HFF-Myc (cell line): ENCODE measurements around the gene DHX34.
"Not testable (repeated sequence)": the region's sequence is repeated elsewhere in the genome, so short reads cannot be mapped to it uniquely, and the experiment has no call there.

Experiments
- DNase-seq: peaks from one replicate; pipeline ENCODE4 v3.0.0-alpha.2; 2011; ENCODE audit warnings: low read depth; ENCODE audit errors: extremely low read depth
- H3K4me3 ChIP-seq: replicated peaks from 2 replicates; pipeline ENCODE4 v1.5.1; 2011; ENCODE audit warnings: low read depth, mild to moderate bottlenecking, control low read depth, low read length
- CTCF ChIP-seq: IDR thresholded peaks from 2 replicates; pipeline ENCODE4 v1.5.1; 2012; ENCODE audit warnings: mild to moderate bottlenecking, low read depth, low read length, control low read depth; ENCODE audit errors: missing control alignments

DHX34 gene

GRCh38 chr19:47381653-47382279 is 32.7 kb downstream of the DHX34 start:
- TF ChIP-seq CTCF = no peak
- no peak for DNase-seq
- no peak overlapping the region for H3K4me3 ChIP-seq

DNA sequence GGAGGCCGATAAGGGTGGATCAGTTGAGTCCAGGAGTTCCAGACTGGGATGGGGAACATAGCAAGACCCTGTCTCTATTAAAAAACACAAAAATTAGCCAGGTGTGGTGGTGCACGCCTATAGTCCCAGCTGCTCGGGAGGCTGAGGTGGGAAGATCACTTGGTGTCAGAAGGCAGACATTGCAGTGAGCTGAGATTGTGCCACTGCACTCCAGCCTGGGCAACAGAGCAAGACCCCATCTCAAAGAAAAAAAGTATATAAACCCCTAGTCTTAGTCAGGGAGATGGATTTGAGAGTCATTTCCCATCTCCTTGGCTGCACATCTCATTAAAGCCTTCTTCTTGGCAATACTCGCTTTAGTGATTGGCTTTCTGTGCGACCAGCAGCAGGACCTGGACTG is 34.8 kb downstream of the DHX34 start:
- H3K4me3 ChIP-seq, DNase-seq: not testable (repeated sequence)

GRCh38 chr19:47384533-47384932 is 35.4 kb downstream of the DHX34 start:
- H3K4me3 ChIP-seq, DNase-seq: not testable (repeated sequence)

DNA sequence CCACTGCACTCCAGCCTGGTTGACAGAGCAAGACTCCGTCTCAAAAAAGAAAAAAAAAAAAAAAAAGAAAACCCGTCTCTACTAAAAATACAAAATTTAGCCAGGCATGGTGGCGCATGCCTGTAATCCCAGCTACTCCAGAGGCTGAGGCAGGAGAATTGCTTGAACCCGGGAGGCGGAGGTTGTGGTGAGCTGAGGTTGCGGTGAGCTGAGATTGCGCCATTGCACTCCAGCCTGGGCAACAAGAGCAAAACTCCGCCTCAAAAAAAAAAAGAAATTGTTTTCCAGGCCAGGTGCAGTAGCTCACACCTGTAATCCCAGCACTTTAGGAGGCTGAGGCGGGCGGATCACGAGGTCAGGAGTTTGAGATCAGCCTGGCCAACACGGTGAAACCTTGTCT is 37.5 kb downstream of the DHX34 start:
- not testable (repeated sequence) for DNase-seq, H3K4me3 ChIP-seq

DNA sequence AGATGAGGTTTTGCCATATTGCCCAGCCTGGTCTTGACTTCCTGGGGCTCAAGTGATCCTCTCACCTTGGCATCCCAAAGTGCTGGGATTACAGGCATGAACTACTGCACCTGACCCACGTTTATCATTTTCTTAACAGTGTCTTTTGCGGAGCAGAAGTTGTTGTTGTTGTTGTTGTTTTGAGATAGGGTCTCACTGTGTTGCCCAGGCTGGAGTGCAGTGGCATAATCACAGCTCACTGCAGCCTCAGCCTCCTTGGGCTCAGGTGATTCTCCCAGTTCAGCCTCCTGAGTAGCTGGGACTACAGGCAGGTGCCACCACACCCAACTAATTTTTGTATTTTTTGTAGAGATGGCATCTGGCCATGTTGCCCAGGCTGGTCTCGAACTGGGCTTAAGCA is 38.5 kb downstream of the DHX34 start:
- H3K4me3 ChIP-seq, DNase-seq: not testable (repeated sequence)

- not testable (repeated sequence) for H3K4me3 ChIP-seq, DNase-seq
Measured at GRCh38 chr19:47388721-47389120, 39.6 kb downstream of the DHX34 start.

GRCh38 chr19:47389150-47389556 is 40.0 kb downstream of the DHX34 start:
- DNase-seq = no peak
- no peak for TF ChIP-seq CTCF
- no peak overlapping the region for H3K4me3 ChIP-seq

DNA sequence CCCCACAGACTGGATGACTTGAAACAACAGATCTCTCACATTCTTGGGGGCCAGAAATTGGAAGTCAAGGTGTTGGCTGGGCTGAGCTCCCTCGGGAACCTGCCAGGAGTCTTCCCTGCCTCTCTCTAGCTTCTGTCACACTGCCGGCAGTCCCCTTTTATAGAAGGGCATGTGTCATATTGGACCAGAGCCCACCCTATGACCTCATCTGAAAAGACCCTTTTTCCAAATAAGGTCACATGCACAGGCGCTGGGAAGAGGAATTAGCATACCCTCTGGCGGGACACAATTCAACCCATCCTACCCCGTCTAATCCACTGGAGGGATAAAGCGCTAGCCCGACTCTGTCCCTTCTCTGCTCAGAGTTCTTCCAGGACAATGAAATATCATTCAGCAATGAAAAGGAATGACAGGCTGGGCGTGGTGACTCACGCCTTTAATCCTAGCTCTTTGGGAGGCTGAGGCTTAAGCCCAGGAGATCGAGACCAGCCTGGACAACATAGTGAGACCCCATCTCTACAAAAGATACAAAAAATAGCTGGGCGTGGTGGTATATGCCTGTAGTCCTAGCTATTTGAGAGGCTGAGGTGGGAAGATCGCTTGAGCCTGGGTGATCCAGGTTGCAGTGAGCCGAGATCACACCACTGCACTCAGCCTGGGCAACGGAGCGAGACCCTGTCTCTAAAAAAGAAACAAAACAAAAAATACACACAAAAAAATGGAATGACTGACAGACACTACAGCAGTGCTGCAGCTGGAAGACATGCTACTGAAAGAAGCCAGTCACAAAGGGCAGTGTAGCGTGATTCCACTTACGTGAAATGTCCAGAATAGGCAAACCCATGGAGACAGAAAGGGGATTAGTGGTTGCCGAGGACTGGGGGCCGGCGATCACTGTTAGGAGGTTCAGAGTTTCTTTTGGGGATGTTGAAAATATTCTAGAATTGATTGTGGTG is 41.7 kb downstream of the DHX34 start:
- TF ChIP-seq CTCF = no peak
- DNase-seq = no peak
- no peak overlapping the region for H3K4me3 ChIP-seq

- no peak overlapping the region for H3K4me3 ChIP-seq
- peak; percentile 33 for DNase-seq
- TF ChIP-seq CTCF = peak; percentile 95
Measured at GRCh38 chr19:47391510-47392223, 42.6 kb downstream of the DHX34 start.
